Measurements from ENCODE around the gene ELK3.
"Not testable (repeated sequence)": the region's sequence is repeated elsewhere in the genome, so short reads cannot be mapped to it uniquely, and the experiment has no call there.

ELK3 gene

GRCh38 chr12:96303653-96304052 is 109.5 kb downstream of the ELK3 start:
- in situ Hi-C loops (cut with MboI; ENCODE audit: low sequenced_read_pairs) = no loop called here

- in situ Hi-C loops (cut with MboI; ENCODE audit: low sequenced_read_pairs) = no loop called here
Observed at GRCh38 chr12:96305665-96306064, 111.5 kb downstream of the ELK3 start.

- in situ Hi-C loops (cut with MboI; ENCODE audit: low sequenced_read_pairs) = no loop called here
Observed at GRCh38 chr12:96308881-96309280, 114.7 kb downstream of the ELK3 start.

- in situ Hi-C loops (cut with MboI; ENCODE audit: low sequenced_read_pairs) = no loop called here
Observed at GRCh38 chr12:96310067-96310466, 115.9 kb downstream of the ELK3 start.

- in situ Hi-C loops (cut with MboI; ENCODE audit: low sequenced_read_pairs) = no loop called here
Observed at GRCh38 chr12:96311191-96311590, 117.0 kb downstream of the ELK3 start.

GRCh38 chr12:96313606-96314005 is 119.4 kb downstream of the ELK3 start:
- in situ Hi-C loops (cut with MboI; ENCODE audit: low sequenced_read_pairs) = no loop called here

GRCh38 chr12:96314723-96315122 is 120.5 kb downstream of the ELK3 start:
- in situ Hi-C loops (cut with MboI; ENCODE audit: low sequenced_read_pairs) = no loop called here

- in situ Hi-C loops (cut with MboI; ENCODE audit: low sequenced_read_pairs) = not testable (repeated sequence)
Observed at GRCh38 chr12:96315741-96316481, 121.7 kb downstream of the ELK3 start.

GRCh38 chr12:96317801-96318200 is 123.6 kb downstream of the ELK3 start:
- in situ Hi-C loops (cut with MboI; ENCODE audit: low sequenced_read_pairs) = not testable (repeated sequence)

Data from hTERT RPE-1 (cell line).